ENCODE results near the gene DPM2. TPM values are rescaled to one million over a fixed set of nuclear protein-coding genes. Genes with fewer than 3 reads are reported as not detected.
A peak's percentile ranks its signal among the peaks of the same experiment; 100 is the strongest.

The DPM2 gene
- total RNA-seq, 4 donors from 2014 or later = 8.8 to 18.0 (median 13.5) TPM

GRCh38 chr9:127976498-127976897, 38.8 kb upstream of the DPM2 start:
- DNase-seq (ENCODE audit: low spot score) (no peak), ATAC-seq (ENCODE audit: low FRiP score) (no peak)
- no peak for TF ChIP-seq CTCF (IDR thresholded peaks at IDR 0.05)

- no peak for DNase-seq (ENCODE audit: low spot score)
- no peak for TF ChIP-seq CTCF (IDR thresholded peaks at IDR 0.05)
- ATAC-seq (ENCODE audit: low FRiP score) = no peak
Observed at GRCh38 chr9:127975376-127976315, 38.0 kb upstream of the DPM2 start.

GRCh38 chr9:127974769-127975261, 37.2 kb upstream of the DPM2 start:
- DNase-seq (ENCODE audit: low spot score) (no peak), ATAC-seq (ENCODE audit: low FRiP score) (peak; percentile 34)
- TF ChIP-seq CTCF (IDR thresholded peaks at IDR 0.05) = no peak

- no peak for ATAC-seq (ENCODE audit: low FRiP score)
- no peak for DNase-seq (ENCODE audit: low spot score)
- TF ChIP-seq CTCF (IDR thresholded peaks at IDR 0.05) = no peak
Observed at GRCh38 chr9:127974001-127974768, 36.5 kb upstream of the DPM2 start.

GRCh38 chr9:127973169-127974000, 35.7 kb upstream of the DPM2 start:
- ATAC-seq (ENCODE audit: low FRiP score) (no peak), DNase-seq (ENCODE audit: low spot score) (no peak)
- no peak for TF ChIP-seq CTCF (IDR thresholded peaks at IDR 0.05)

GRCh38 chr9:127972236-127972871, 34.7 kb upstream of the DPM2 start:
- ATAC-seq (ENCODE audit: low FRiP score) (no peak), DNase-seq (ENCODE audit: low spot score) (no peak)
- TF ChIP-seq CTCF (IDR thresholded peaks at IDR 0.05) = no peak

Measured in omental fat pad (tissue), 4 donors.